K562 (cell line): ENCODE measurements around the gene DELE1. TPM values are rescaled to one million over a fixed set of nuclear protein-coding genes. Genes with fewer than 3 reads are reported as not detected.

Experiments
- ATAC-seq: fragments of 200-7000 bp; cut with Tn5 transposase; 3 replicates; pipeline ENCODE4 v1.9.1; 2020; ENCODE audit warnings: moderate library complexity
- BruUV-seq: library from RNA; stranded (reverse); fragments of 400-500 nt; replicated peaks from 2 replicates; lab custom pipeline; 2021; lab: Mats Ljungman, UMichigan
- CTCF ChIA-PET: fragments of 300-600 bp; formaldehyde crosslinking; extraction: SDS; loops from one replicate; lab custom pipeline; 2021; ENCODE audit warnings: low intra/inter-chr PET ratio; lab: Yijun Ruan, JAX
- POLR2A ChIA-PET: fragments of 300-600, 350-650 bp; sonication (Branson Sonifier 250); formaldehyde crosslinking; extraction: SDS; loops from one replicate; lab custom pipeline; 2021; ENCODE audit warnings: antibody characterized with exemption, inconsistent platforms; lab: Yijun Ruan, JAX
- DNase-seq, 4 experiments: peaks; one replicate each; pipeline versions ENCODE4 v3.0.0 to v3.0.0-alpha.2; 2011 to 2018; ENCODE audit warnings: low spot score in 3 of 4, mixed read lengths in 3 of 4; ENCODE audit errors: extremely low read depth in 1 of 4
- FAIRE-seq: peaks from 2 replicates; lab custom pipeline; 2011; peaks lifted over from hg19 to GRCh38; lab: Jason Lieb, UNC
- H2AFZ ChIP-seq: 2 replicates; pipeline ENCODE4 v1.6.0; 2011; ENCODE audit warnings: low read depth, low read length, control low read depth, inconsistent platforms
- H3K27ac ChIP-seq: fragments of 200-600 bp; 3 replicates; pipeline ENCODE4 v1.8.0; 2011; ENCODE audit warnings: low read depth, mild to moderate bottlenecking, control low read depth, inconsistent platforms, low read length, moderate library complexity, mixed read lengths; ENCODE audit errors: extremely low read depth
- H3K27me3 ChIP-seq, 2 experiments: fragments of 300-600 bp in 1 of 2; 2 replicates in 1 of 2; 3 replicates in 1 of 2; pipeline versions ENCODE4 v1.6.0 to v1.8.0; 2011; ENCODE audit warnings: inconsistent platforms in 2 of 2, low read length in 2 of 2, mild to moderate bottlenecking in 1 of 2, mixed read lengths in 1 of 2, moderate library complexity in 1 of 2; ENCODE audit not compliant: control insufficient read depth in 2 of 2, insufficient read depth in 2 of 2
- H3K36me3 ChIP-seq: fragments of 300-600 bp; 3 replicates; pipeline ENCODE4 v1.8.0; 2011; ENCODE audit warnings: mild to moderate bottlenecking, low read length, inconsistent platforms; ENCODE audit not compliant: control insufficient read depth, insufficient read depth
- H3K4me1 ChIP-seq, 2 experiments: fragments of 200-600 bp in 1 of 2; replicated peaks in 1 of 2; 2 replicates in 1 of 2; 3 replicates in 1 of 2; pipeline versions ENCODE4 v1.5.1 to v1.8.0; 2011; ENCODE audit warnings: inconsistent platforms in 2 of 2, low read length in 2 of 2, mild to moderate bottlenecking in 1 of 2, mixed read lengths in 1 of 2, moderate library complexity in 1 of 2; ENCODE audit not compliant: control insufficient read depth in 2 of 2, insufficient read depth in 2 of 2
- H3K4me2 ChIP-seq: 2 replicates; pipeline ENCODE4 v1.6.1; 2011; ENCODE audit warnings: low read length, control low read depth, inconsistent platforms, mixed read lengths; ENCODE audit not compliant: insufficient read depth
- H3K4me3 ChIP-seq: fragments of 200-600 bp; sonication (generic), shearing (Covaris generic); 2 replicates; pipeline ENCODE4 v1.5.1; 2016; ENCODE audit warnings: control low read depth, inconsistent platforms
- H3K79me2 ChIP-seq: fragments of 200-600 bp; 3 replicates; pipeline ENCODE4 v1.8.0; 2011; ENCODE audit warnings: low read length, inconsistent platforms; ENCODE audit not compliant: control insufficient read depth, insufficient read depth
- H3K9ac ChIP-seq, 2 experiments: 2 replicates each; pipeline versions ENCODE4 v1.6.0 to v1.6.1; 2011; ENCODE audit warnings: low read depth in 2 of 2, low read length in 2 of 2, control low read depth in 1 of 2, inconsistent platforms in 1 of 2, mild to moderate bottlenecking in 1 of 2, mixed read lengths in 1 of 2; ENCODE audit not compliant: insufficient read depth in 1 of 2
- H3K9me1 ChIP-seq: one replicate; pipeline ENCODE4 v1.6.0; 2011; ENCODE audit warnings: inconsistent platforms, mild to moderate bottlenecking, low read length, moderate library complexity; ENCODE audit not compliant: control insufficient read depth, insufficient read depth
- H3K9me3 ChIP-seq: replicated peaks from 2 replicates; pipeline ENCODE4 v1.5.1; 2011; ENCODE audit warnings: low read depth, low read length, inconsistent platforms; ENCODE audit not compliant: control insufficient read depth, insufficient read depth
- H4K20me1 ChIP-seq: replicated peaks from 2 replicates; pipeline ENCODE4 v1.6.1; 2011; ENCODE audit warnings: low read length, inconsistent platforms, mixed read lengths; ENCODE audit not compliant: control insufficient read depth, insufficient read depth
- DNMT1 ChIP-seq: fragments of 450-650 bp; IDR thresholded peaks from 2 replicates; pipeline ENCODE4 v1.6.1; 2016; ENCODE audit warnings: antibody characterized with exemption, mild to moderate bottlenecking
- RFX1 ChIP-seq: fragments of 450-650 bp; IDR thresholded peaks from 2 replicates; pipeline ENCODE4 v1.6.1; 2016; ENCODE audit warnings: mild to moderate bottlenecking, moderate library complexity
- WGBS: fragments of 100-300 bp; shearing (Covaris generic); methylation state at CpG from one replicate; pipeline ENCODE4 v1.1.6; 2016; ENCODE audit warnings: low coverage, mixed read lengths; ENCODE audit not compliant: insufficient coverage; ENCODE audit errors: missing lambda C conversion rate; 5-methylcytosine and 5-hydroxymethylcytosine counted together
- in situ Hi-C: fragments of 300-500 bp; cut with MboI; formaldehyde crosslinking; loops from 4 replicates; pipeline ENCODE4 v1.15.0; 2018; ENCODE audit warnings: inconsistent platforms, mixed read lengths
- intact Hi-C: fragments of 100-400 bp; cut with micrococcal nuclease; formaldehyde crosslinking; loops from 2 replicates; pipeline ENCODE4 v1.14.2; 2022
- polyA plus RNA-seq, 8 experiments: library from polyadenylated mRNA; depleted of rRNA in 4 of 8; stranded (reverse) in 5 of 8; unstranded in 3 of 8; fragments of >200 nt; fragmentation: Nextera tagmentation in 2 of 8; fragmentation: Illumina TruSeq in 1 of 8; extraction: Ambion mirVana in 2 of 8; extraction: Trizol in 1 of 8; gene quantifications; 2 replicates each; pipeline versions ENCODE4 v1.2.1 to v1.2.3, GENCODE V29; 2011 to 2014; ENCODE audit warnings: inconsistent platforms in 1 of 8, missing spikeins in 1 of 8
- total RNA-seq, 7 experiments: library from RNA; depleted of rRNA in 6 of 7; stranded (reverse); fragments of >200 nt in 6 of 7; fragmentation: Illumina TruSeq in 2 of 7; extraction: Trizol in 2 of 7; gene quantifications; 2 replicates each; pipeline versions ENCODE4 v1.2.1 to v1.2.3, GENCODE V29; 2011 to 2021; ENCODE audit warnings: low replicate concordance in 1 of 7

DELE1 gene
- total and polyA plus RNA-seq, 9 of the 15 experiments (the other 6 are each of a cell fraction or from before 2014, with no cell fraction given), result 16.6 to 74.4 (median 49.8) TPM

GRCh38 chr5:141882594-141883183 is 41.0 kb upstream of the DELE1 start:
- in situ Hi-C loops (loop anchor here (5.0 kb wide), 2 partner anchors 75 to 175 kb away; partner anchors contain the start of gene PCDH12), intact Hi-C loops (no loop called here)
- peaks cover 3% of the 10 kb centered on the region for H3K9me1 ChIP-seq
- peak; percentile 32; the same call in 1 of the 2 replicates for TF ChIP-seq RFX1
- TF ChIP-seq DNMT1, result no peak
- no peak overlapping the region for H3K4me3 ChIP-seq
- H3K79me2 ChIP-seq, result no peaks in the 10 kb centered on the region
- H3K9me3 ChIP-seq, result no peaks in the 10 kb centered on the region
- no peak for ATAC-seq
- H3K36me3 ChIP-seq, result no peaks in the 10 kb centered on the region
- peaks cover 25% of the 10 kb centered on the region for H4K20me1 ChIP-seq
- peak in 1 of 4 experiments; percentile 29 for DNase-seq
- no peak overlapping the region for H3K27ac ChIP-seq
- ChIA-PET CTCF (interaction anchor here (0.6 kb wide), 1 partner anchor 77 kb away, joined by 3 read pairs; no protein-coding TSS in a partner anchor), POLR2A (interaction anchor here (0.5 to 1.4 kb wide), 5 partner anchors 8 to 38 kb away, joined by 3 to 7 read pairs (median 3); no protein-coding TSS in a partner anchor)
- no TSS peak for BruUV-seq
- H2AFZ ChIP-seq, result no peak overlapping the region
- 4% methylated on average over 13 of the region's 13 CpGs for WGBS
- 0 out of 4 replicates have a peak overlapping the region, but pooled peaks of 1 of the 2 experiments have one; percentile 29 for H3K9ac ChIP-seq
- H3K4me1 ChIP-seq, result peaks cover 17 to 26% of the 10 kb centered on the region in 2 experiments; a peak in 3 of 5 replicates
- no peak for FAIRE-seq
- H3K27me3 ChIP-seq, result peaks cover 15 to 42% of the 10 kb centered on the region in 2 experiments
- H3K4me2 ChIP-seq, result no peak overlapping the region
